ENCODE results near the gene ZSCAN23. TPM values are rescaled to one million over a fixed set of nuclear protein-coding genes. Genes with fewer than 3 reads are reported as not detected.
"Not testable (repeated sequence)": the region's sequence is repeated elsewhere in the genome, so short reads cannot be mapped to it uniquely, and the experiment has no call there.

The ZSCAN23 gene
- total and polyA plus RNA-seq, 2 donors = 3.5 to 15.5 TPM

- no peak for DNase-seq (ENCODE audit: extremely low spot score)
- Histone ChIP-seq H3K4me3 (ENCODE audit: low read depth, low read length) (no peak overlapping the region), H3K27ac (ENCODE audit: low read depth) (no peak overlapping the region), H3K4me1 (ENCODE audit: insufficient read depth) (no peaks in the 10 kb centered on the region), H3K36me3 (ENCODE audit: insufficient read depth) (no peaks in the 10 kb centered on the region)
- WGBS = 72% methylated on average over 7 of the region's 7 CpGs
Measured at GRCh38 chr6:28468056-28468455, 24.8 kb upstream of the ZSCAN23 start.

DNA sequence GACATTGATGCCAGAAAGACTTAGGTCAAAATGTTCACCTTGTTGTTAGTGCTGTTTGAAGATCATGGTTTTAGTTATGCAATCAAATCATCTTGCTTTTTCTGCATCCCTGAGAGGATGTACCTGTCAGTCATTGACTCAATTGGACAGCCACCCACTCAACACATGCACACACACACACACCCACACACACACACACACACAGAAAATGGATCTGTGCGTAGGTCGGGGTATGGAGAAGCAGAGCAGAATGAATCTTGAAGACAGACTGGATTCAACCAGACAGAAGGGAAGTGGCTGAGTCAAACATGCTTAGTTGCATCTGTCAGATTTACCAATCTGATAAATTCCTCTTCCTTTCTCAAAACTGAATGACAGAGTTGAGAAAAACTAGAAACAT lies 19.1 kb upstream of the ZSCAN23 start:
- no peak for DNase-seq (ENCODE audit: extremely low spot score)
- no peaks in the 10 kb centered on the region for H3K36me3 ChIP-seq (ENCODE audit: insufficient read depth)
- H3K4me3 ChIP-seq (ENCODE audit: low read depth, low read length) = no peak overlapping the region
- no peaks in the 10 kb centered on the region for H3K4me1 ChIP-seq (ENCODE audit: insufficient read depth)
- WGBS = 45% methylated on average over 2 of the region's 2 CpGs
- H3K27ac ChIP-seq (ENCODE audit: low read depth) = no peak overlapping the region

DNA sequence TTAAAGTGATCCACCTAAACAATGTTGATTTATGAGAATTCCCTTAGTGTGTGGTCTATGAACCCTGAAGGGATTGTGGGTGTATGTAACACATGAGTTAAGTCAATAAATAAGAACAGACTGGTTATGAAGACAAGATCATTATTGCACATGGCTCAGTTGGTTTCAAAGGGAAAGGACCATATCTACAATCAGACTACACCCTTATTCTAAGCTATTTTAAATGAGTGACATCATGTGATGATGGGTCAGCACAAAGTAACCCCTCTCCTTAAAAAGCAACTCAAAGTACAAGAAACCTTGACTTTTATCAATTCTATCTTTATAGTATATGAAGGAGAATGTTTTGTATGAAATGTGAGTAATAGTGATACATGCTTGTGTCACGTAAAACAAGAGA lies 15.3 kb upstream of the ZSCAN23 start:
- no peak overlapping the region for H3K27ac ChIP-seq (ENCODE audit: low read depth)
- no peak overlapping the region for H3K4me3 ChIP-seq (ENCODE audit: low read depth, low read length)
- no peaks in the 10 kb centered on the region for H3K36me3 ChIP-seq (ENCODE audit: insufficient read depth)
- peak; percentile 53 for DNase-seq (ENCODE audit: extremely low spot score)
- H3K4me1 ChIP-seq (ENCODE audit: insufficient read depth) = no peaks in the 10 kb centered on the region
- WGBS = 63% methylated on average over 1 of the region's 1 CpG

GRCh38 chr6:28449056-28449455 lies 5.8 kb upstream of the ZSCAN23 start:
- Histone ChIP-seq H3K27ac (ENCODE audit: low read depth) (no peak overlapping the region), H3K36me3 (ENCODE audit: insufficient read depth) (no peaks in the 10 kb centered on the region), H3K4me1 (ENCODE audit: insufficient read depth) (no peaks in the 10 kb centered on the region), H3K4me3 (ENCODE audit: low read depth, low read length) (no peak overlapping the region)
- WGBS = 97% methylated on average over 1 of the region's 1 CpG
- DNase-seq (ENCODE audit: extremely low spot score) = no peak

DNA sequence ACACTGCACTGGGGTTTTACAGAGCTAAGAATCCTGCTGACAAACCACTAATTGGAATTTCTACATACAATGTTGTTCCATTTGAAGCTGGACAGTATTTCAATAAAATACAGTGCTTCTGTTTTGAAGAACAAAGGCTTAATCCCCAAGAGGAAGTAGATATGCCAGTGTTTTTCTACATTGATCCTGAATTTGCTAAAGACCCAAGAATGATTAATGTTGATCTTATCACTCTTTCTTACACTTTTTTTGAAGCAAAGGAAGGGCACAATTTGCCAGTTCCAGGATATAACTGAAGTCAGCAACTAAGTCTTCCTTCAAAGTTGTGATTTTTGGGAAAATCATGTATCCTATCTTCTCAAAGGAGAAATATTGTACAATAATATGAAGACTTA lies 4.2 kb upstream of the ZSCAN23 start:
- not testable (repeated sequence) for H3K4me3 ChIP-seq (ENCODE audit: low read depth, low read length); DNase-seq (ENCODE audit: extremely low spot score); H3K27ac ChIP-seq (ENCODE audit: low read depth); H3K36me3 ChIP-seq (ENCODE audit: insufficient read depth); H3K4me1 ChIP-seq (ENCODE audit: insufficient read depth)

- H3K36me3 ChIP-seq (ENCODE audit: insufficient read depth) = no peaks in the 10 kb centered on the region
- WGBS = 2% methylated on average over 36 of the region's 36 CpGs
Measured at GRCh38 chr6:28446818-28447511, 3.7 kb upstream of the ZSCAN23 start.

DNA sequence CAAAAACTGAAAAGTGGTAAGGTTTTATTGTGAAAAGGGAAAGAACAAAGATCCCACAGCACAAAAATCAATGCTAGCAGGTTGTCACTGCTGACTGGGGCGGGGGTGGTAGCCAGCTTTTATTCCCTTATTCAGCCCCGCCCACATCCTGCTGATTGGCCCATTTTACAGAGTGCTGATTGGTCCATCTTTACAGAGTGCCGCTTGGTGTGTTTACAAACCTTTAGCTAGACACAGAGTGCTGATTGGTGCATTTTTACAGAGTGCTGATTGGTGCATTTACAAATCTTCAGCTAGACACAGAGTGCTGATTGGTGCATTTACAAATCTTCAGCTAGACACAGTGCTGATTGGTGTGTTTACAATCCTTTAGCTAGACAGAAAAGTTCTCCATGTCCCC lies 1.5 kb upstream of the ZSCAN23 start:
- not testable (repeated sequence) for H3K36me3 ChIP-seq (ENCODE audit: insufficient read depth); H3K4me3 ChIP-seq (ENCODE audit: low read depth, low read length); DNase-seq (ENCODE audit: extremely low spot score); H3K27ac ChIP-seq (ENCODE audit: low read depth); H3K4me1 ChIP-seq (ENCODE audit: insufficient read depth)
- 90% methylated on average over 3 of the region's 3 CpGs for WGBS

More at GRCh38 chr6:28446818-28447511, 3.7 kb upstream of the ZSCAN23 start:
- DNase-seq (ENCODE audit: extremely low spot score) = no peak
- peak overlapping the region; percentile 16 for H3K4me3 ChIP-seq (ENCODE audit: low read depth, low read length)
- no peak overlapping the region for H3K27ac ChIP-seq (ENCODE audit: low read depth)
- H3K4me1 ChIP-seq (ENCODE audit: insufficient read depth) = no peaks in the 10 kb centered on the region

GRCh38 chr6:28442586-28442985 lies 705 bp downstream of the ZSCAN23 start:
- Histone ChIP-seq H3K4me3 (ENCODE audit: low read depth, low read length) (peak overlapping the region; percentile 50), H3K27ac (ENCODE audit: low read depth) (no peak overlapping the region), H3K36me3 (ENCODE audit: insufficient read depth) (no peaks in the 10 kb centered on the region), H3K4me1 (ENCODE audit: insufficient read depth) (no peaks in the 10 kb centered on the region)
- WGBS = 47% methylated on average over 7 of the region's 7 CpGs
- no peak for DNase-seq (ENCODE audit: extremely low spot score)

DNA sequence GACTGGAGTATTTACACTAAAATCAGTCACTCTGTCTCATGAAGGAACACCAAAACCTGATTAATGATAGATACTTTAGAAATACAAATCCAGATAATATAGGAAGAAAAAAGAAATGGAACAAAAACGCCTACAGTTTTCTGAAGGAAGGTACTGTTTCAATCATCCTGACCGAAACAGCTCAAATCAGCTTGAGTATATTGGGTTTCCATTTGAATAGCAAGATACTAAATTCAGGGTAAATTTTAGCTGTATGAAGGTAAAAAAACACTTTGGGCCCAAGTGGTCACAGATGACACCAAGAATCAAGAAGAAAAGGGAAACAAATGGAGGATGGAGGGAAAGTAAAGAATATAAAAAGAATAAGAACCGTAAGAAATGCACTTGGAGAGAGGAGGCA lies 6.9 kb downstream of the ZSCAN23 start:
- no peak overlapping the region for H3K4me3 ChIP-seq (ENCODE audit: low read depth, low read length)
- peaks cover 2% of the 10 kb centered on the region for H3K36me3 ChIP-seq (ENCODE audit: insufficient read depth)
- no peaks in the 10 kb centered on the region for H3K4me1 ChIP-seq (ENCODE audit: insufficient read depth)
- DNase-seq (ENCODE audit: extremely low spot score) = no peak
- 74% methylated on average over 3 of the region's 3 CpGs for whole genome bisulfite sequencing
- no peak overlapping the region for H3K27ac ChIP-seq (ENCODE audit: low read depth)

GRCh38 chr6:28433119-28433518 lies 10.2 kb downstream of the ZSCAN23 start:
- Histone ChIP-seq H3K27ac (ENCODE audit: low read depth) (no peak overlapping the region), H3K4me1 (ENCODE audit: insufficient read depth) (no peaks in the 10 kb centered on the region), H3K4me3 (ENCODE audit: low read depth, low read length) (no peak overlapping the region), H3K36me3 (ENCODE audit: insufficient read depth) (peaks cover 2% of the 10 kb centered on the region)
- DNase-seq (ENCODE audit: extremely low spot score) = no peak

GRCh38 chr6:28429781-28430180 lies 13.5 kb downstream of the ZSCAN23 start:
- no peak for DNase-seq (ENCODE audit: extremely low spot score)
- 94% methylated on average over 16 of the region's 16 CpGs for WGBS
- Histone ChIP-seq H3K4me1 (ENCODE audit: insufficient read depth) (no peaks in the 10 kb centered on the region), H3K36me3 (ENCODE audit: insufficient read depth) (no peaks in the 10 kb centered on the region), H3K4me3 (ENCODE audit: low read depth, low read length) (no peak overlapping the region), H3K27ac (ENCODE audit: low read depth) (no peak overlapping the region)

GRCh38 chr6:28425944-28426541 lies 17.2 kb downstream of the ZSCAN23 start:
- no peak for DNase-seq (ENCODE audit: extremely low spot score)
- Histone ChIP-seq H3K36me3 (ENCODE audit: insufficient read depth) (no peaks in the 10 kb centered on the region), H3K4me3 (ENCODE audit: low read depth, low read length) (no peak overlapping the region), H3K27ac (ENCODE audit: low read depth) (no peak overlapping the region), H3K4me1 (ENCODE audit: insufficient read depth) (no peaks in the 10 kb centered on the region)
- WGBS = 91% methylated on average over 4 of the region's 4 CpGs

DNA sequence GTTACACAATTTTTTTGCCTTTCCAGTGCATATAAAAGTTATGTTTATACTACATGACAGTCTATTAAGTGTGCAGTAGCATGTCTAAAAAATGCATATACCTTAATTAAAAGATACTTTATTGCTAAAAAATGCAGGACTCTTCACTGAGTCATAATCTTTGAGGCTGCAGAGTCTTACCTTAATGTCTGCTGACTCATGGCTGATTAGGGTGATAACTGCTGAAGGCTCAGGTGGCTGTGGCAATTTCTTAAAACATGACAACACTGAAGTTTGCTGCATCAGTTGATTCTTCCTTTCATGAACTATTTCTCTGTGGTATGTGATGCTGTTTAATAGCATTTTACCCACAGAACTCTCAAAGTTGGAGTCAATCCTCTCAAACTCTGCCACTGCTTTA lies 19.1 kb downstream of the ZSCAN23 start:
- Histone ChIP-seq H3K4me3 (ENCODE audit: low read depth, low read length) (no peak overlapping the region), H3K27ac (ENCODE audit: low read depth) (no peak overlapping the region), H3K36me3 (ENCODE audit: insufficient read depth) (no peaks in the 10 kb centered on the region), H3K4me1 (ENCODE audit: insufficient read depth) (no peaks in the 10 kb centered on the region)
- DNase-seq (ENCODE audit: extremely low spot score) = no peak

DNA sequence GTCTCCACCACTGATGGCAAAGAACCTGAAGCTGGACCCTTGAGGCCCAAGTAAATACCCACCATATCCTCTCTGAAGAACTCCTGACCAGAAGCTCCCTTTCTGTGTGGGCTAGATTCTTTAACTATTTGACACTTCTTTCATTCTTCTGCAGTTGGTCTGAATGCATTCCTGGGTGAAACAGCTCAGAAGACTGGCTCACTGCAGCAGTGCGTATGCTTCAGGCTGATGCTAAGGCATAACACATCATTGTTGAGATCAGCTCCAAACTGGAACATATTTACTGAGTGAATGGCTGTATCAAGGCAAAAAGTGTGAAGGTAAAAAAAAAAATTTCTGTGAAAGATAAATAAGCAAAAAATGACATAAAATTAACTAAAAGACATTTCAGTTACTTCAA lies 19.7 kb downstream of the ZSCAN23 start:
- Histone ChIP-seq H3K4me1 (ENCODE audit: insufficient read depth) (no peaks in the 10 kb centered on the region), H3K4me3 (ENCODE audit: low read depth, low read length) (no peak overlapping the region), H3K27ac (ENCODE audit: low read depth) (no peak overlapping the region), H3K36me3 (ENCODE audit: insufficient read depth) (no peaks in the 10 kb centered on the region)
- 92% methylated on average over 1 of the region's 1 CpG for WGBS
- DNase-seq (ENCODE audit: extremely low spot score) = no peak

DNA sequence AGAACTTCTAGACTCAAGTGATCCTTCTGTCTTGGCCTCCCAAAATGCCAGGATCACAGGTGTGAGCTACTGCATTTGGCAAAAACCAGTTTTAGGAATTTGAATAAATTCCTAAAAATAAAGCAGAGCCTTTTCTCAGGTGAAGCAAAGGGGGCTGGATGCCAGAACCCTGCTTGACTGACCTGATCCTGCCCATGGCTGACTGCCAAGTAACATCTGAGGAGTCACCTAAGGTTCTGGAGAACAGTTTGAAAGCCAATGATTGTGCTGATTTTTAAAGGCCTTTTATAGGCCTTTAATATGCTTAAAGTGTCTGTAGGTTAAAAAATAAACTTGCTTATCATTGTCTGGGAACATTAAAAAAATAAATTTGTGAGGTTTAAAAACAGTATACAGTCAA lies 29.6 kb downstream of the ZSCAN23 start:
- no peaks in the 10 kb centered on the region for H3K36me3 ChIP-seq (ENCODE audit: insufficient read depth)
- H3K4me3 ChIP-seq (ENCODE audit: low read depth, low read length) = no peak overlapping the region
- DNase-seq (ENCODE audit: extremely low spot score) = no peak
- no peaks in the 10 kb centered on the region for H3K4me1 ChIP-seq (ENCODE audit: insufficient read depth)
- no peak overlapping the region for H3K27ac ChIP-seq (ENCODE audit: low read depth)
